Peyer's patch (tissue), 4 donors: ENCODE data around the gene DOLPP1. TPM values are rescaled to one million over a fixed set of nuclear protein-coding genes. Genes with fewer than 3 reads are reported as not detected.

Experiments used
- DNase-seq, 3 donors: peaks; one replicate each; pipeline ENCODE4 v3.0.0-alpha.2; 2017 to 2019
- H3K27ac ChIP-seq, 4 donors: fragments of 200-600 bp; sonication (generic); one replicate each; pipeline ENCODE4 v1.5.1; 2016 to 2019
- H3K27me3 ChIP-seq, 2 donors: fragments of 200-600 bp; sonication (generic); one replicate each; pipeline ENCODE4 v1.5.1; 2019
- H3K36me3 ChIP-seq, 3 donors: fragments of 200-600 bp; sonication (generic); one replicate each; pipeline ENCODE4 v1.5.1; 2016 to 2019
- H3K4me1 ChIP-seq, 4 donors: fragments of 200-600 bp; sonication (generic); one replicate each; pipeline ENCODE4 v1.5.1; 2016 to 2019
- H3K4me3 ChIP-seq, 4 donors: fragments of 200-600 bp; sonication (generic); 1 replicate in 3 of 4; 2 replicates in 1 of 4; pipeline ENCODE4 v1.5.1; 2016 to 2019; ENCODE audit warnings: mild to moderate bottlenecking in 1 of 4
- H3K9me3 ChIP-seq, 4 donors: fragments of 200-600 bp; sonication (generic); one replicate each; pipeline ENCODE4 v1.5.1; 2016 to 2019; ENCODE audit warnings: mild to moderate bottlenecking in 1 of 4
- CTCF ChIP-seq, 6 experiments: fragments of 450-650 bp in 4 of 6; fragments of 200-600 bp in 2 of 6; sonication (generic) in 1 of 6; IDR thresholded peaks; one replicate each; pipeline ENCODE4 v1.5.1; 2017 to 2019; ENCODE audit warnings: antibody characterized with exemption in 6 of 6, mild to moderate bottlenecking in 3 of 6, moderate library complexity in 1 of 6
- POLR2A ChIP-seq, 2 donors: fragments of 450-650 bp; IDR thresholded peaks; one replicate each; pipeline ENCODE4 v1.5.1; 2017; ENCODE audit warnings: antibody characterized with exemption in 2 of 2, mild to moderate bottlenecking in 2 of 2, moderate library complexity in 2 of 2
- total RNA-seq, 4 donors: library from RNA; depleted of rRNA; stranded (reverse); fragments of >200 nt; gene quantifications; one replicate each; pipeline ENCODE4 v1.1.0, GENCODE V29; 2016

Gene DOLPP1
- total RNA-seq, 4 donors from 2014 or later, result 37.6 to 53.9 (median 46.1) TPM; not detected in 1

GRCh38 chr9:129036241-129036922 lies 44.5 kb upstream of the DOLPP1 start, which contains the start of gene MIGA2:
MIGA2 (plus strand) TSS chr9:129036626; CDS start chr9:129040595, 3,969 bp downstream.
- H3K4me3 ChIP-seq, result peak within 1 kb of the TSS; percentile 70 to 96 (median 90)
- DNase-seq, result peak; percentile 94 to 99 (median 98)
- H3K4me1 ChIP-seq, result peaks cover 0 to 24% (median 12%) of the 10 kb centered on the region in 4 donors
- no peaks in the 10 kb centered on the region for H3K9me3 ChIP-seq
- TF ChIP-seq CTCF (IDR thresholded peaks at IDR 0.05) (peak in 3 of 6 experiments; percentile 5 to 7 (median 7)), POLR2A (IDR thresholded peaks at IDR 0.05) (peak; percentile 98)
- no peaks in the 10 kb centered on the region for H3K27me3 ChIP-seq
- H3K36me3 ChIP-seq, result peaks cover 0 to 16% (median 0%) of the 10 kb centered on the region in 3 donors
- H3K27ac ChIP-seq, result peak within 1 kb of the TSS; percentile 67 to 89 (median 83)

- no peak for DNase-seq
- H3K9me3 ChIP-seq, result no peaks in the 10 kb centered on the region
- peak overlapping the region; percentile 70 to 96 (median 90) for H3K4me3 ChIP-seq
- H3K27ac ChIP-seq, result peak overlapping the region; percentile 62 to 89 (median 83)
- no peak for TF ChIP-seq CTCF (IDR thresholded peaks at IDR 0.05)
- no peak for TF ChIP-seq POLR2A (IDR thresholded peaks at IDR 0.05)
- H3K27me3 ChIP-seq, result no peaks in the 10 kb centered on the region
- peaks cover 0 to 24% (median 12%) of the 10 kb centered on the region in 4 donors for H3K4me1 ChIP-seq
- peaks cover 0 to 24% (median 0%) of the 10 kb centered on the region in 3 donors for H3K36me3 ChIP-seq
Observed at GRCh38 chr9:129036923-129037766, 43.8 kb upstream of the DOLPP1 start.

- no peaks in the 10 kb centered on the region for H3K27me3 ChIP-seq
- peaks cover 0 to 30% (median 0%) of the 10 kb centered on the region in 3 donors for H3K36me3 ChIP-seq
- no peak for DNase-seq
- peak overlapping the region; percentile 38 to 89 (median 71) for H3K27ac ChIP-seq
- TF ChIP-seq CTCF (IDR thresholded peaks at IDR 0.05) (no peak), POLR2A (IDR thresholded peaks at IDR 0.05) (no peak)
- H3K4me3 ChIP-seq, result peak overlapping the region; percentile 70 to 96 (median 90)
- H3K4me1 ChIP-seq, result peaks cover 0 to 24% (median 12%) of the 10 kb centered on the region in 4 donors
- no peaks in the 10 kb centered on the region for H3K9me3 ChIP-seq
Observed at GRCh38 chr9:129037767-129038098, 43.2 kb upstream of the DOLPP1 start.

- peak overlapping the region in 2 of 4 donors; percentile 90 to 91 for H3K4me3 ChIP-seq
- no peaks in the 10 kb centered on the region for H3K27me3 ChIP-seq
- TF ChIP-seq POLR2A (IDR thresholded peaks at IDR 0.05), result peak in 1 of 2 donors; percentile 54
- no peak for TF ChIP-seq CTCF (IDR thresholded peaks at IDR 0.05)
- peak overlapping the region; percentile 38 to 89 (median 71) for H3K27ac ChIP-seq
- H3K36me3 ChIP-seq, result peaks cover 0 to 35% (median 0%) of the 10 kb centered on the region in 3 donors
- H3K4me1 ChIP-seq, result peaks cover 0 to 24% (median 12%) of the 10 kb centered on the region in 4 donors
- H3K9me3 ChIP-seq, result no peaks in the 10 kb centered on the region
- DNase-seq, result no peak
Observed at GRCh38 chr9:129038109-129038852, 42.6 kb upstream of the DOLPP1 start.

GRCh38 chr9:129040113-129040643 lies 40.7 kb upstream of the DOLPP1 start:
- H3K27me3 ChIP-seq, result no peaks in the 10 kb centered on the region

More at GRCh38 chr9:129040113-129040643, 40.7 kb upstream of the DOLPP1 start:
- TF ChIP-seq POLR2A (IDR thresholded peaks at IDR 0.05), result no peak
- no peak for TF ChIP-seq CTCF (IDR thresholded peaks at IDR 0.05)
- Histone ChIP-seq H3K4me3 (no peak overlapping the region), H3K4me1 (peaks cover 0 to 24% (median 12%) of the 10 kb centered on the region in 4 donors), H3K27ac (no peak overlapping the region), H3K9me3 (no peaks in the 10 kb centered on the region), H3K36me3 (peaks cover 0 to 54% (median 0%) of the 10 kb centered on the region in 3 donors)
- DNase-seq, result no peak
